Measurements from ENCODE around the gene CCL19. TPM values are rescaled to one million over a fixed set of nuclear protein-coding genes. Genes with fewer than 3 reads are reported as not detected.

CCL19 gene
- total RNA-seq, 4 donors from 2014 or later = 0.57 to 0.71 TPM; not detected in 2

GRCh38 chr9:34709196-34709978 lies 18.3 kb upstream of the CCL19 start:
- H3K27ac ChIP-seq (replicated peaks in 1 of 4) = no peak overlapping the region
- intact Hi-C loops (cut with DNase I) = loop anchor here (10.0 kb wide), 1 partner anchor 275 kb away; the partner anchor contains the start of gene DNAJB5
- WGBS = 100% methylated on average over 2 of the region's 9 CpGs

GRCh38 chr9:34707130-34707529 lies 16.1 kb upstream of the CCL19 start:
- no peak for TF ChIP-seq EP300 (IDR thresholded peaks at IDR 0.05)
- no peak for TF ChIP-seq CTCF (IDR thresholded peaks at IDR 0.05)
- TF ChIP-seq POLR2A (IDR thresholded peaks at IDR 0.05; ENCODE audit: low read depth) = no peak
- no peak for TF ChIP-seq POLR2AphosphoS5 (IDR thresholded peaks at IDR 0.05)
- H3K4me3 ChIP-seq = no peak overlapping the region
- 98% methylated on average over 2 of the region's 2 CpGs for WGBS
- no peaks in the 10 kb centered on the region for H3K9me3 ChIP-seq
- no peaks in the 10 kb centered on the region for H3K27me3 ChIP-seq
- DNase-seq (ENCODE audit: extremely low spot score) = no peak
- H3K4me1 ChIP-seq = peaks cover 0 to 14% (median 9%) of the 10 kb centered on the region in 4 donors
- H3K27ac ChIP-seq (replicated peaks in 1 of 4) = no peak overlapping the region
- intact Hi-C loops (cut with DNase I) = loop anchor here (10.0 kb wide), 1 partner anchor 278 kb away; the partner anchor contains the start of gene DNAJB5
- H3K36me3 ChIP-seq = no peaks in the 10 kb centered on the region

More at GRCh38 chr9:34709196-34709978, 18.3 kb upstream of the CCL19 start:
- TF ChIP-seq EP300 (IDR thresholded peaks at IDR 0.05) (no peak), CTCF (IDR thresholded peaks at IDR 0.05) (no peak), POLR2A (IDR thresholded peaks at IDR 0.05; ENCODE audit: low read depth) (no peak), POLR2AphosphoS5 (IDR thresholded peaks at IDR 0.05) (no peak)
- Histone ChIP-seq H3K9me3 (no peaks in the 10 kb centered on the region), H3K36me3 (no peaks in the 10 kb centered on the region), H3K4me3 (no peak overlapping the region), H3K27me3 (no peaks in the 10 kb centered on the region), H3K4me1 (peaks cover 0 to 10% (median 7%) of the 10 kb centered on the region in 4 donors)
- DNase-seq (ENCODE audit: extremely low spot score) = no peak

GRCh38 chr9:34701769-34702736 lies 11.0 kb upstream of the CCL19 start:
- peak; percentile 93 for DNase-seq (ENCODE audit: extremely low spot score)
- 3% methylated on average over 30 of the region's 30 CpGs for WGBS
- no peaks in the 10 kb centered on the region for H3K9me3 ChIP-seq
- H3K4me1 ChIP-seq = peaks cover 4 to 20% (median 11%) of the 10 kb centered on the region in 4 donors
- H3K36me3 ChIP-seq = no peaks in the 10 kb centered on the region
- no peaks in the 10 kb centered on the region for H3K27me3 ChIP-seq
- intact Hi-C loops (cut with DNase I) = loop anchor here (2.0 to 10.0 kb wide), 4 partner anchors 35 to 283 kb away; partner anchors contain the start of gene DNAJB5
- H3K27ac ChIP-seq (replicated peaks in 1 of 4) = peak overlapping the region; percentile 80 to 90 (median 86)
- peak overlapping the region; percentile 72 to 92 (median 76) for H3K4me3 ChIP-seq
- TF ChIP-seq POLR2AphosphoS5 (IDR thresholded peaks at IDR 0.05) (peak; percentile 53 to 72), POLR2A (IDR thresholded peaks at IDR 0.05; ENCODE audit: low read depth) (no peak), CTCF (IDR thresholded peaks at IDR 0.05) (peak; percentile 97 to 99 (median 98)), EP300 (IDR thresholded peaks at IDR 0.05) (no peak)

GRCh38 chr9:34701023-34701768 lies 10.1 kb upstream of the CCL19 start:
- TF ChIP-seq POLR2AphosphoS5 (IDR thresholded peaks at IDR 0.05) = peak; percentile 38 to 65
- TF ChIP-seq CTCF (IDR thresholded peaks at IDR 0.05) = peak; percentile 87 to 98 (median 96)
- no peak for TF ChIP-seq EP300 (IDR thresholded peaks at IDR 0.05)
- no peak for TF ChIP-seq POLR2A (IDR thresholded peaks at IDR 0.05; ENCODE audit: low read depth)
- peak overlapping the region; percentile 72 to 92 (median 76) for H3K4me3 ChIP-seq
- peaks cover 4 to 20% (median 11%) of the 10 kb centered on the region in 4 donors for H3K4me1 ChIP-seq
- no peaks in the 10 kb centered on the region for H3K36me3 ChIP-seq
- H3K27me3 ChIP-seq = no peaks in the 10 kb centered on the region
- no peak for DNase-seq (ENCODE audit: extremely low spot score)
- intact Hi-C loops (cut with DNase I) = loop anchor here (2.0 to 10.0 kb wide), 4 partner anchors 34 to 284 kb away; partner anchors contain the start of gene DNAJB5
- 18% methylated on average over 24 of the region's 52 CpGs for whole genome bisulfite sequencing
- H3K9me3 ChIP-seq = no peaks in the 10 kb centered on the region
- H3K27ac ChIP-seq (replicated peaks in 1 of 4) = peak overlapping the region; percentile 80 to 90 (median 86)

All from esophagus muscularis mucosa (tissue), 4 donors.